ENCODE results near the gene FGF9.

The FGF9 gene

GRCh38 chr13:21738630-21739029, 67.8 kb downstream of the FGF9 start:
- DNase-seq (ENCODE audit: low read depth in 1 of 2, low spot score in 1 of 2): no peak
- TF ChIP-seq SPI1 (IDR thresholded peaks at IDR 0.05; ENCODE audit: borderline replicate concordance, low read depth): no peak
- no peak for TF ChIP-seq CTCF (IDR thresholded peaks at IDR 0.05; ENCODE audit: insufficient read depth, low read length)
- TF ChIP-seq GABPA (IDR thresholded peaks at IDR 0.05; ENCODE audit: low read depth): no peak
- TF ChIP-seq REST (IDR thresholded peaks at IDR 0.05; ENCODE audit: insufficient replicate concordance, low read depth): no peak
- no peak for TF ChIP-seq POLR2AphosphoS5 (IDR thresholded peaks at IDR 0.05; ENCODE audit: low read depth)
- no peak overlapping the region for H3K4me3 ChIP-seq (replicated peaks; ENCODE audit: insufficient read depth, low read length)
- peaks cover 4% of the 10 kb centered on the region for H3K27me3 ChIP-seq (ENCODE audit: insufficient read depth, poor library complexity, severe bottlenecking)
- no peak overlapping the region for H3K27ac ChIP-seq (replicated peaks)

- H3K27me3 ChIP-seq (ENCODE audit: insufficient read depth, poor library complexity, severe bottlenecking): peaks cover 4% of the 10 kb centered on the region
- DNase-seq (ENCODE audit: low read depth in 1 of 2, low spot score in 1 of 2): no peak
- H3K27ac ChIP-seq (replicated peaks): no peak overlapping the region
- H3K4me3 ChIP-seq (replicated peaks; ENCODE audit: insufficient read depth, low read length): no peak overlapping the region
- TF ChIP-seq GABPA (IDR thresholded peaks at IDR 0.05; ENCODE audit: low read depth) (no peak), REST (IDR thresholded peaks at IDR 0.05; ENCODE audit: insufficient replicate concordance, low read depth) (no peak), SPI1 (IDR thresholded peaks at IDR 0.05; ENCODE audit: borderline replicate concordance, low read depth) (no peak), POLR2AphosphoS5 (IDR thresholded peaks at IDR 0.05; ENCODE audit: low read depth) (no peak), CTCF (IDR thresholded peaks at IDR 0.05; ENCODE audit: insufficient read depth, low read length) (no peak)
Observed at GRCh38 chr13:21739771-21740170, 68.9 kb downstream of the FGF9 start.

GRCh38 chr13:21741396-21741979, 70.6 kb downstream of the FGF9 start:
- TF ChIP-seq REST (IDR thresholded peaks at IDR 0.05; ENCODE audit: insufficient replicate concordance, low read depth) (no peak), GABPA (IDR thresholded peaks at IDR 0.05; ENCODE audit: low read depth) (no peak), SPI1 (IDR thresholded peaks at IDR 0.05; ENCODE audit: borderline replicate concordance, low read depth) (no peak), CTCF (IDR thresholded peaks at IDR 0.05; ENCODE audit: insufficient read depth, low read length) (no peak), POLR2AphosphoS5 (IDR thresholded peaks at IDR 0.05; ENCODE audit: low read depth) (no peak)
- no peak for DNase-seq (ENCODE audit: low read depth in 1 of 2, low spot score in 1 of 2)
- peaks cover 4% of the 10 kb centered on the region for H3K27me3 ChIP-seq (ENCODE audit: insufficient read depth, poor library complexity, severe bottlenecking)

More at GRCh38 chr13:21741396-21741979, 70.6 kb downstream of the FGF9 start:
- H3K27ac ChIP-seq (replicated peaks): no peak overlapping the region
- no peak overlapping the region for H3K4me3 ChIP-seq (replicated peaks; ENCODE audit: insufficient read depth, low read length)

Data from HL-60 (cell line).